Psoas muscle (tissue), 8 donors: ENCODE data around the gene PPP1R12B. TPM values are rescaled to one million over a fixed set of nuclear protein-coding genes. Genes with fewer than 3 reads are reported as not detected.

Source experiments
- ATAC-seq, 4 donors: fragments of 200-7000 bp; cut with Tn5 transposase; one replicate each; pipeline ENCODE4 v1.9.1; 2020; ENCODE audit warnings: moderate library complexity in 3 of 4, mild to moderate bottlenecking in 2 of 4
- DNase-seq, 2 donors: peaks; one replicate each; pipeline ENCODE4 v3.0.0-alpha.2; 2020
- H3K27ac ChIP-seq: fragments of 200-600 bp; one replicate; pipeline ENCODE4 v1.8.0; 2022
- H3K27me3 ChIP-seq, 3 donors: fragments of 200-600 bp in 1 of 3; one replicate each; pipeline versions ENCODE4 v1.6.1 to v1.8.0; 2013 to 2022; ENCODE audit warnings: low read length in 2 of 3, mild to moderate bottlenecking in 2 of 3, moderate library complexity in 1 of 3; ENCODE audit not compliant: insufficient read depth in 3 of 3
- H3K36me3 ChIP-seq, 2 donors: fragments of 200-600 bp in 1 of 2; one replicate each; pipeline versions ENCODE4 v1.6.1 to v1.8.0; 2013 to 2022; ENCODE audit warnings: low read depth in 1 of 2, mild to moderate bottlenecking in 1 of 2, moderate library complexity in 1 of 2; ENCODE audit not compliant: insufficient read depth in 1 of 2
- H3K4me1 ChIP-seq: fragments of 200-600 bp; one replicate; pipeline ENCODE4 v1.8.0; 2022
- H3K4me3 ChIP-seq: fragments of 200-600 bp; one replicate; pipeline ENCODE4 v1.8.0; 2022; ENCODE audit warnings: mild to moderate bottlenecking
- H3K9me3 ChIP-seq: fragments of 200-600 bp; one replicate; pipeline ENCODE4 v1.8.0; 2022
- WGBS, 3 donors: extraction: QIAGEN DNeasy Blood & Tissue Kit; methylation state at CpG; one replicate each; pipeline versions ENCODE4 v1.1.6 to v1.1.7; 2013; 5-methylcytosine and 5-hydroxymethylcytosine counted together
- intact Hi-C, 2 donors: fragments of 100-400 bp; cut with DNase I; formaldehyde crosslinking; loops; one replicate each; pipeline versions ENCODE4 v1.11.0 to v1.14.2; 2022
- polyA plus RNA-seq, 3 donors: library from polyadenylated mRNA; stranded (reverse); fragments of 200-250 nt; gene quantifications; one replicate each; pipeline ENCODE4 v1.2.3, GENCODE V29; 2013
- total RNA-seq, 4 donors: library from RNA; stranded (reverse); fragmentation: NEBNext Ultra II Directional in 2 of 4; extraction: Animal tissue kit (Norgen Biotek cat#: 25700) in 2 of 4; gene quantifications; one replicate each; pipeline versions ENCODE4 v1.2.1 to v1.2.4, GENCODE V29; 2021 to 2023
- TF ChIP-seq, protein P1 (sequence below): fragments of 200-600 bp; IDR thresholded peaks from one replicate; pipeline ENCODE4 v1.8.0; 2022; ENCODE audit warnings: antibody characterized with exemption
- donor health status: healthy with polysubstance abuse.
- donor health status: DM: no; HTN: no; CAD: no; lungs with moderate emphysema.
- donor health status: Bipolar disorder and iron deficiency.
- donor health status: healthy.
- donor health status: DM: yes; HTN: yes; CAD: no.
- donor health status: DM: no; HTN: no; CAD: no.
- donor health status: DM: no; HTN: no; CAD: no.
- donor health status: DM: yes; HTN: yes; CAD: no.

Gene PPP1R12B
- total and polyA plus RNA-seq, 7 donors, result 8.3 to 189 (median 86.1) TPM

DNA sequence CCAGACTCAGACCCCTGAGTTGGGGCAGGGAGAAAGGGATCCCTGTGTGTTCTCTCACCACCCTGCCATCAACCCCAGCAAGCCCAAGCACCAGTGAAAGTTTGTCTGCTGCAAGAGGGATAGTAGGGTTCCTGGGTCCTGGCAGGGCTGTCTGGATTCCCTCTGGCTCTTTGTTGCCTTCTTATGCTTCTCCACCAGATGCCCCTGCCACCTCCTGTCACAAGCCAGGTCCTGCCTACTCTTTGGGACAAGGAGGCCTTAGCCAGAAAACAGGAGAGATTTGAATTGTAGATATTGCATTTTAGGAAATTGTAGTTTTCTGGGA is 28.5 kb upstream of the PPP1R12B start:
- TF ChIP-seq, protein P1, sequence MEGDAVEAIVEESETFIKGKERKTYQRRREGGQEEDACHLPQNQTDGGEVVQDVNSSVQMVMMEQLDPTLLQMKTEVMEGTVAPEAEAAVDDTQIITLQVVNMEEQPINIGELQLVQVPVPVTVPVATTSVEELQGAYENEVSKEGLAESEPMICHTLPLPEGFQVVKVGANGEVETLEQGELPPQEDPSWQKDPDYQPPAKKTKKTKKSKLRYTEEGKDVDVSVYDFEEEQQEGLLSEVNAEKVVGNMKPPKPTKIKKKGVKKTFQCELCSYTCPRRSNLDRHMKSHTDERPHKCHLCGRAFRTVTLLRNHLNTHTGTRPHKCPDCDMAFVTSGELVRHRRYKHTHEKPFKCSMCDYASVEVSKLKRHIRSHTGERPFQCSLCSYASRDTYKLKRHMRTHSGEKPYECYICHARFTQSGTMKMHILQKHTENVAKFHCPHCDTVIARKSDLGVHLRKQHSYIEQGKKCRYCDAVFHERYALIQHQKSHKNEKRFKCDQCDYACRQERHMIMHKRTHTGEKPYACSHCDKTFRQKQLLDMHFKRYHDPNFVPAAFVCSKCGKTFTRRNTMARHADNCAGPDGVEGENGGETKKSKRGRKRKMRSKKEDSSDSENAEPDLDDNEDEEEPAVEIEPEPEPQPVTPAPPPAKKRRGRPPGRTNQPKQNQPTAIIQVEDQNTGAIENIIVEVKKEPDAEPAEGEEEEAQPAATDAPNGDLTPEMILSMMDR, result no peak
- intact Hi-C loops, result loop anchor here in 1 of 2 donors (10.0 kb wide), 1 partner anchor 395 kb away; the partner anchor contains the start of gene SYT2
- no peak overlapping the region for H3K4me3 ChIP-seq
- H3K9me3 ChIP-seq, result no peaks in the 10 kb centered on the region
- H3K36me3 ChIP-seq, result no peaks in the 10 kb centered on the region
- no peaks in the 10 kb centered on the region for H3K4me1 ChIP-seq
- no peak overlapping the region for H3K27ac ChIP-seq
- no peak for ATAC-seq
- no peak for DNase-seq
- no peaks in the 10 kb centered on the region for H3K27me3 ChIP-seq

DNA sequence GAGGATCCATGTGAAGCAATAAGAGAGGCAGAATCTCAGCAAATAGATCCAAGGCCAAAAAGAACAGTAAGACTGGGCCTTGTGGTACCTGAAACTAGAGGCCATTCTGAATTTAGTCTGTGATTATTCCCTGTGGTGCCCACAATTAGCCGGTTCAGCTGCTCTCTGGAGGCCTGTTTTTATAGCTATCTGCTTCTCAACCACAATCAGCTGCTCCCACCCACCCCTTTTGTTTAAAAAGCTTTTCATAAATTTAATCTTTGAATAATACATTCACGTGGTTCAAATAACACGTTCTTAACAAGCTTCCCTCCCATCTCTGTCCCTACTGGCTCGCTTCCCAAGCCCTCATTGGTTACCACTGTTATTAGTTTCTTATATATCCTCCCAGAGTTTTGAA is 24.8 kb upstream of the PPP1R12B start:
- no peaks in the 10 kb centered on the region for H3K9me3 ChIP-seq

DNA sequence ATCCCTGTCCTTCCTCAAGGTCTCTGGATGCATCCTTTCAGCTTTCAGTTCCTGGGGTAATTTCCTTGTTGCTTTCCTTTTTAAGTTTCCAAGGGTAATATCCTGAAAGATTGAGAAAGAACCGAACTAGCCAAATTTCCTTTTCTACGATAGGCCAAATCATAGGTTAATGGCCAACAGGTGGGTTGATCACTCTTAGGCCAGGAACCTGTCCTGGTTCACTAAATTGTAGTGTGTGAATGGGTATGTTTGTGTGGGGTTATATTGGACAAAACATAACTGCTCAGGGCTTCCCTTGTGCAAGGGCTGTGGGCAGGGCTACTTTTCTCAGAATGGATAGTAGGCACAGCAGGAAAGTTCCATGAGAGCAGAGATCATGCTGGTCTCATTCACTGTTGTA is 23.9 kb upstream of the PPP1R12B start:
- Histone ChIP-seq H3K36me3 (no peaks in the 10 kb centered on the region), H3K27me3 (no peaks in the 10 kb centered on the region), H3K4me3 (no peak overlapping the region), H3K9me3 (no peaks in the 10 kb centered on the region), H3K27ac (no peak overlapping the region), H3K4me1 (no peaks in the 10 kb centered on the region)
- TF ChIP-seq, protein P1, result no peak
- DNase-seq (no peak), ATAC-seq (no peak)
- intact Hi-C loops, result loop anchor here in 1 of 2 donors (10.0 kb wide), 1 partner anchor 390 kb away; the partner anchor contains the start of gene SYT2
- WGBS, 3 donors, result 68 to 86% (median 85%) methylated on average over 2 of the region's 2 CpGs

More for the DNA sequence above, 24.8 kb upstream of the PPP1R12B start:
- intact Hi-C loops, result loop anchor here in 1 of 2 donors (10.0 kb wide), 1 partner anchor 391 kb away; the partner anchor contains the start of gene SYT2
- Histone ChIP-seq H3K4me3 (no peak overlapping the region), H3K36me3 (no peaks in the 10 kb centered on the region), H3K27ac (no peak overlapping the region), H3K4me1 (no peaks in the 10 kb centered on the region), H3K27me3 (no peaks in the 10 kb centered on the region)
- no peak for DNase-seq
- WGBS, 3 donors, result 71 to 79% (median 75%) methylated on average over 4 of the region's 4 CpGs
- TF ChIP-seq, protein P1, result no peak
- no peak for ATAC-seq

DNA sequence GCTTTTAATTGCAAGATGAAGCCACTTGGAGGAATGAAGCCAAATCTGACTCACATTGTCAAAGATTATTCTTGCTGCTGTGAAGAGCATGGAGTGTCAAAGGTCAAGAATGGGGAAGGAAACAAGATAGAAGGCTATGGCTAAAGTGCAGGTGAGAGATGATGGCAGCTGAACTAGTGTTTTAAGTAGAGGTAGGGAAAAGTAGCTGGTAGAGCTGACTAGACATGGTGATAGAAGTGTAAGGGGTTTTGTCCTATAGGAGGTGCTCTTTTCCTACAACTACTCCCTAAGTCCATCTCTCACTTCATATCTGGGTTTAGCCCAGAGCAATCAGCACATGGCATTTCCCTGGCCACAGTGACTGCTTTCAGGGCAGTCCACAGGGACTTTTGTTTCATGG is 18.6 kb upstream of the PPP1R12B start:
- H3K27ac ChIP-seq, result no peak overlapping the region
- no peaks in the 10 kb centered on the region for H3K27me3 ChIP-seq
- H3K4me1 ChIP-seq, result peaks cover 11% of the 10 kb centered on the region
- intact Hi-C loops, result loop anchor here in 1 of 2 donors (10.0 kb wide), 2 partner anchors 295 to 385 kb away; partner anchors contain the start of gene SYT2
- peaks cover 5 to 15% of the 10 kb centered on the region in 2 donors for H3K36me3 ChIP-seq
- no peak overlapping the region for H3K4me3 ChIP-seq
- TF ChIP-seq, protein P1, result no peak
- ATAC-seq (no peak), DNase-seq (no peak)
- H3K9me3 ChIP-seq, result no peaks in the 10 kb centered on the region

DNA sequence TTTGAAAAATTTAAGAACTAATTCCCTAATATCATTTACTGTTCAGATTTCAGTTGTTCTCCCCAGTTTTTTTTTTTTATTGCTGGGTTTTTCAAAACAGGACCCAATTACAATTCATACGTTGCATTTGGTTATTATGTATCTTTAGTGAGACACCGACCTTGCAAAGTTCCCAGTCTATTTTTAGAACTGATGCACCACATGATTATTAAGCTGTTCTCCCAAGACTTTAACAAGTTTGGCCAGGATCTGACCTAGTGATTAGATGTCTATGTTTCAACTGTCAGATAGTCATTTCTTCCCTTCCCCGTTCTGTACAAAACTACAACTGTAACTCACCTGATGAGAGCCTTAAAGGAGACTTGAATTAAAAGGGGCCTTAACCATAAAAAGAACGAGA is 14.6 kb upstream of the PPP1R12B start:
- H3K27ac ChIP-seq, result peak overlapping the region; percentile 33
- no peaks in the 10 kb centered on the region for H3K9me3 ChIP-seq
- H3K4me3 ChIP-seq, result no peak overlapping the region
- no peaks in the 10 kb centered on the region for H3K27me3 ChIP-seq
- intact Hi-C loops, result loop anchor here in 1 of 2 donors (10.0 kb wide), 1 partner anchor 291 kb away; no protein-coding TSS in a partner anchor
- peaks cover 11% of the 10 kb centered on the region for H3K4me1 ChIP-seq
- peaks cover 7 to 15% of the 10 kb centered on the region in 2 donors for H3K36me3 ChIP-seq
- ATAC-seq (peak; percentile 57 to 92 (median 70)), DNase-seq (no peak)
- TF ChIP-seq, protein P1, result no peak
- WGBS, 3 donors, result 22 to 45% (median 40%) methylated on average over 4 of the region's 4 CpGs
